Neuron (in vitro differentiated cells): ENCODE measurements around the gene TRERF1.

Experiments used
- H2AFZ ChIP-seq: one replicate; pipeline ENCODE4 v1.6.1; 2013; ENCODE audit warnings: low read depth, mild to moderate bottlenecking, inconsistent platforms, low read length, moderate library complexity
- H3K27me3 ChIP-seq: one replicate; pipeline ENCODE4 v1.6.1; 2013; ENCODE audit warnings: low read length; ENCODE audit not compliant: insufficient read depth
- H3K36me3 ChIP-seq: one replicate; pipeline ENCODE4 v1.6.1; 2013; ENCODE audit warnings: low read length; ENCODE audit not compliant: insufficient read depth
- H3K4me1 ChIP-seq: one replicate; pipeline ENCODE4 v1.6.1; 2013; ENCODE audit warnings: low read length; ENCODE audit not compliant: insufficient read depth
- H3K4me3 ChIP-seq: 2 replicates; pipeline ENCODE4 v1.5.1; 2013; ENCODE audit warnings: mild to moderate bottlenecking, low read length, moderate library complexity
- H3K9me3 ChIP-seq: one replicate; pipeline ENCODE4 v1.6.1; 2013; ENCODE audit warnings: low read length

TRERF1 gene

GRCh38 chr6:42300701-42301100, 151.0 kb downstream of the TRERF1 start:
- Histone ChIP-seq H3K27me3 (no peaks in the 10 kb centered on the region), H3K4me1 (no peaks in the 10 kb centered on the region), H3K9me3 (no peaks in the 10 kb centered on the region), H3K36me3 (peaks cover 25% of the 10 kb centered on the region), H2AFZ (no peak overlapping the region), H3K4me3 (no peak overlapping the region)

DNA sequence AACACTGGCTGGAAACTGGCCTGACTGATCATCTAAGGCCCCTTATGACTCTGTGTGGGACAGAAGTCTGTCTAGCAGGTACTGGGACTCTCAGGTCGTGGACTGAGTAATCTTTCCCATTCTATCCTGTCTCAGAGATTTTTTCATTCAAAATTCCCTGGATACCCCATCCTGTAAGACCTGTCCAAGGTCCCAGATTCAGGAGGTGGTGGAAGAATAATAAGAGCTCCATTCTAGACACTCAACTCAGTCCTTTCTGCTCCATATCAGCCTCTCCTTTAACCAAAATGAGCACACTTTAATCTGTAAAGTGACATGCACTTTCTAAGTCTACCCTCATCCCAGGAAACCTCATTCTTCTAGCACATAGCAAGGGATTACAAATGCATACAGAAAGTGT, 151.5 kb downstream of the TRERF1 start:
- Histone ChIP-seq H3K4me3 (no peak overlapping the region), H3K27me3 (no peaks in the 10 kb centered on the region), H3K36me3 (peaks cover 25% of the 10 kb centered on the region), H2AFZ (no peak overlapping the region), H3K9me3 (no peaks in the 10 kb centered on the region), H3K4me1 (no peaks in the 10 kb centered on the region)

DNA sequence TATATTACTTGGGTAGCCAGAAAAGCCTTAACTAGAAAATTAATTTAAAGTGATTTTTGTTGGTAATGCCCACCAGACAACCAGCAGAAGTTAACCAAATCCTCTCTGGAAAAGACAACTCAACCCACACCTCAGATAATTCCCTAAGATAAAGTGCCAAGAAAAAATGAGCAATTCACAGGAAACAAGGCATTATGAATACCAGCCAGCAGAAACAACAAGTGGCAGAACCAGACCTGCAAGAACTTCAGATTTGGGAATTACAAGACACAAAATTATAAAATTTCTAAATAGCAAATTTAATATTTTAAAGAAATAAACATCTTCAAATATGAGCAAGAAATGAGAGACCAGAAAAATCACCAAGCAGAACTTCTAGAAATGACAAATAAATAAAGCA, 154.1 kb downstream of the TRERF1 start:
- Histone ChIP-seq H2AFZ (no peak overlapping the region), H3K27me3 (no peaks in the 10 kb centered on the region), H3K4me3 (no peak overlapping the region), H3K9me3 (no peaks in the 10 kb centered on the region), H3K4me1 (no peaks in the 10 kb centered on the region), H3K36me3 (peaks cover 33% of the 10 kb centered on the region)

GRCh38 chr6:42296614-42297013, 155.1 kb downstream of the TRERF1 start:
- H3K9me3 ChIP-seq = no peaks in the 10 kb centered on the region
- H3K4me1 ChIP-seq = peaks cover 3% of the 10 kb centered on the region
- peaks cover 33% of the 10 kb centered on the region for H3K36me3 ChIP-seq
- H2AFZ ChIP-seq = no peak overlapping the region
- no peaks in the 10 kb centered on the region for H3K27me3 ChIP-seq
- no peak overlapping the region for H3K4me3 ChIP-seq

- Histone ChIP-seq H3K4me1 (peaks cover 3% of the 10 kb centered on the region), H3K4me3 (no peak overlapping the region), H3K9me3 (no peaks in the 10 kb centered on the region), H3K36me3 (peaks cover 35% of the 10 kb centered on the region), H3K27me3 (no peaks in the 10 kb centered on the region), H2AFZ (no peak overlapping the region)
Observed at GRCh38 chr6:42295677-42296076, 156.0 kb downstream of the TRERF1 start.

GRCh38 chr6:42295181-42295580, 156.5 kb downstream of the TRERF1 start:
- H3K4me1 ChIP-seq = peaks cover 3% of the 10 kb centered on the region
- H3K27me3 ChIP-seq = no peaks in the 10 kb centered on the region
- H3K9me3 ChIP-seq = no peaks in the 10 kb centered on the region
- H3K4me3 ChIP-seq = no peak overlapping the region
- H2AFZ ChIP-seq = no peak overlapping the region
- peaks cover 30% of the 10 kb centered on the region for H3K36me3 ChIP-seq

DNA sequence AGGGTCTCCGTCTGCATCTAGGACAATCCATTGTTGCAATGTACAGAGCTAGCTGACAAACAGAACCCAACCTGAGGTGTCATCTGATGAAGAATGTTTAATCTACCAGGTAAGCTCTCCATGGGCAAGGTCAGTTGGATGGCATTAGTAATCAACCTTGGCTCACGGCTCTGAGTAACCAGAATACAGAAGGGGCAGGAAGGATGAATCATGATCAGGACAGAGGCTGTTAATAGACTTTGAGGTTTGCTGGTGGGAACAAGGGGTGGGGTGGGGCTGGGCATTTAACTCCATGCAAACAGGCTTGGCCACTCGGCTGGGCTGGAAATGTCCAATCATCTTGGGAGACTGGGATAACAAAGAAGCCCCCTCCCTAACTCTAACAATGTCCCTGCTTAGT, 157.0 kb downstream of the TRERF1 start:
- H3K27me3 ChIP-seq = no peaks in the 10 kb centered on the region
- H3K9me3 ChIP-seq = no peaks in the 10 kb centered on the region
- H3K4me3 ChIP-seq = no peak overlapping the region
- peaks cover 26% of the 10 kb centered on the region for H3K36me3 ChIP-seq
- H3K4me1 ChIP-seq = peaks cover 3% of the 10 kb centered on the region
- no peak overlapping the region for H2AFZ ChIP-seq

DNA sequence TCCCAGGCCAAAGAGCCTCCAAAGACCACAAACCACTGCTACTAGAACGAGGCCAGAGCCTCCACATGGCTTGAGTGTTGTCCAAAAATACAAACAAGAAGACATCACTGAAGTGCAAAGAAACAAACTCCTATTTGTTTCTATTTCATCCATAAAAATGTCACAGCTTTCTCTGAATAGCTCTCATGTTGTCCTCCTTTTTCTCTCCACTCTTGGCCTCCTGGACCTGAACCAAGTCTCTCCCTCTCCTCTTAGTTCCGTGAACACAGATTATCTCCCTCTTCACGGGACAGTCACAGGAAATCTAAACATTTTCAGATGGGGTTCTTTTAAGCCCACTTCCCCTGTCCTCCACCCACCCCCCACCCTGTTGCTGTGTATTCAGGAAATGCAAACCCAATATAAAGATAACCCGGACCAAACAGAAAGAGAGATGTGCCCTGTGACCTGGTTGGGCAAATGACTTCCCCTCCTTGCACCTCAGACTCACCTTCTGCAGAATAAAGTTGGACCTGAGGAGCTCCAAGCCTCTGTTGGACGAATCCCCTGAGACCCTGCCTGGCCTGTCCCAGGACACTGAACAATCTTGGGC, 158.2 kb downstream of the TRERF1 start:
- H3K9me3 ChIP-seq = no peaks in the 10 kb centered on the region
- no peaks in the 10 kb centered on the region for H3K27me3 ChIP-seq
- H3K4me1 ChIP-seq = peaks cover 3% of the 10 kb centered on the region
- H3K36me3 ChIP-seq = peaks cover 17% of the 10 kb centered on the region
- no peak overlapping the region for H2AFZ ChIP-seq
- H3K4me3 ChIP-seq = no peak overlapping the region

- Histone ChIP-seq H3K4me1 (peaks cover 3% of the 10 kb centered on the region), H2AFZ (no peak overlapping the region), H3K9me3 (no peaks in the 10 kb centered on the region), H3K27me3 (no peaks in the 10 kb centered on the region), H3K36me3 (peaks cover 17% of the 10 kb centered on the region), H3K4me3 (no peak overlapping the region)
Observed at GRCh38 chr6:42292004-42292740, 159.6 kb downstream of the TRERF1 start.

GRCh38 chr6:42287756-42288155, 164.0 kb downstream of the TRERF1 start:
- Histone ChIP-seq H3K27me3 (no peaks in the 10 kb centered on the region), H3K4me3 (no peak overlapping the region), H3K4me1 (peaks cover 3% of the 10 kb centered on the region), H3K9me3 (peaks cover 2% of the 10 kb centered on the region), H2AFZ (no peak overlapping the region), H3K36me3 (peaks cover 3% of the 10 kb centered on the region)

DNA sequence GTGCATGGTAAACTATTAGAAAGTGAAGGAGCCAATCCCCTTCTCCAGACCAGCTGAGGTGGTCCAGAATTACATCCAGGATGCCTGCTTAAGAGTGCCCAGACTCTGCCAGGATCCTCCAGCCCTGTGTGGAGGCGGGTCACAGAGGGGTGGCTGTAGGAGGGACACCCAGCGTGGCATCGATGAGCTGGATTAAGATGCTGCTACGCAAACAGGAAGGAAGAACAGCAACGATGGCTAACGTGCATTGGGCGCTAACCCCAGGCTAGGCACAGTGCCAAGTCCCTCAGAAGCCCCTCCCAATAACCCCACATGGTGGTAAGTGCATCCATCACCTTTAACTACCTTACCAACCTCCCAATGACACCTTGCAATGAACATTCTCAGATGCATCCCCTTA, 170.2 kb downstream of the TRERF1 start:
- Histone ChIP-seq H3K9me3 (peaks cover 8% of the 10 kb centered on the region), H3K4me3 (no peak overlapping the region), H3K27me3 (no peaks in the 10 kb centered on the region), H2AFZ (no peak overlapping the region), H3K4me1 (no peaks in the 10 kb centered on the region), H3K36me3 (peaks cover 6% of the 10 kb centered on the region)

- Histone ChIP-seq H3K36me3 (peaks cover 6% of the 10 kb centered on the region), H3K4me3 (no peak overlapping the region), H3K4me1 (no peaks in the 10 kb centered on the region), H2AFZ (no peak overlapping the region), H3K27me3 (no peaks in the 10 kb centered on the region), H3K9me3 (peaks cover 8% of the 10 kb centered on the region)
Observed at GRCh38 chr6:42280966-42281533, 170.7 kb downstream of the TRERF1 start.

GRCh38 chr6:42279966-42280629, 171.6 kb downstream of the TRERF1 start:
- peaks cover 8% of the 10 kb centered on the region for H3K9me3 ChIP-seq
- H3K27me3 ChIP-seq = no peaks in the 10 kb centered on the region
- peaks cover 6% of the 10 kb centered on the region for H3K36me3 ChIP-seq
- H2AFZ ChIP-seq = no peak overlapping the region
- H3K4me3 ChIP-seq = no peak overlapping the region
- no peaks in the 10 kb centered on the region for H3K4me1 ChIP-seq
